H9 (cell line): ENCODE results near the gene RFESD. TPM values are rescaled to one million over a fixed set of nuclear protein-coding genes. Genes with fewer than 3 reads are reported as not detected.
"Not testable (repeated sequence)": the region's sequence is repeated elsewhere in the genome, so short reads cannot be mapped to it uniquely, and the experiment has no call there.

Experiments used
- DNase-seq: peaks from one replicate; pipeline ENCODE4 v3.0.0-alpha.2; 2017
- H2AFZ ChIP-seq: one replicate; pipeline ENCODE4 v1.6.1; 2013; ENCODE audit warnings: mild to moderate bottlenecking, low read length, control low read depth, moderate library complexity
- H2AK5ac ChIP-seq: 2 replicates; pipeline ENCODE4 v1.6.1; 2013; ENCODE audit warnings: low read length, control low read depth, mixed read lengths; ENCODE audit not compliant: insufficient read length
- H2BK120ac ChIP-seq: one replicate; pipeline ENCODE4 v1.6.1; 2013; ENCODE audit warnings: low read depth, mild to moderate bottlenecking, low read length, control low read depth, inconsistent platforms; ENCODE audit not compliant: poor library complexity, severe bottlenecking
- H2BK12ac ChIP-seq: 2 replicates; pipeline ENCODE4 v1.6.1; 2013; ENCODE audit warnings: low read length, control low read depth, mixed read lengths, low read depth; ENCODE audit not compliant: insufficient read length
- H2BK15ac ChIP-seq: 2 replicates; pipeline ENCODE4 v1.6.1; 2013; ENCODE audit warnings: low read depth, low read length, control low read depth
- H2BK20ac ChIP-seq: one replicate; pipeline ENCODE4 v1.6.1; 2013; ENCODE audit warnings: low read depth, mild to moderate bottlenecking, low read length, control low read depth, inconsistent platforms; ENCODE audit not compliant: poor library complexity, severe bottlenecking
- H2BK5ac ChIP-seq: 2 replicates; pipeline ENCODE4 v1.6.1; 2013; ENCODE audit warnings: low read length, control low read depth, mixed read lengths; ENCODE audit not compliant: insufficient read length
- H3K14ac ChIP-seq: 2 replicates; pipeline ENCODE4 v1.6.1; 2013; ENCODE audit warnings: low read length, control low read depth; ENCODE audit not compliant: insufficient read depth
- H3K18ac ChIP-seq: 2 replicates; pipeline ENCODE4 v1.6.1; 2013; ENCODE audit warnings: low read depth, mild to moderate bottlenecking, mixed read lengths, low read length, control low read depth; ENCODE audit not compliant: insufficient read length
- H3K23ac ChIP-seq: 2 replicates; pipeline ENCODE4 v1.6.1; 2013; ENCODE audit warnings: low read length, control low read depth, mixed read lengths, low read depth; ENCODE audit not compliant: insufficient read length
- H3K23me2 ChIP-seq: 2 replicates; pipeline ENCODE4 v1.6.1; 2013; ENCODE audit warnings: low read depth, mild to moderate bottlenecking, mixed read lengths, low read length, control low read depth; ENCODE audit not compliant: insufficient read length, poor library complexity, severe bottlenecking
- H3K27ac ChIP-seq: 2 replicates; pipeline ENCODE4 v1.5.1; 2013; ENCODE audit warnings: low read length, control low read depth, mixed read lengths, low read depth; ENCODE audit not compliant: insufficient read length
- H3K27me3 ChIP-seq: 2 replicates; pipeline ENCODE4 v1.6.1; 2013; ENCODE audit warnings: low read length, control low read depth, inconsistent platforms; ENCODE audit not compliant: insufficient read depth
- H3K4ac ChIP-seq: 2 replicates; pipeline ENCODE4 v1.6.1; 2013; ENCODE audit warnings: low read depth, mild to moderate bottlenecking, control low read depth, inconsistent platforms, low read length, moderate library complexity
- H3K4me1 ChIP-seq: 2 replicates; pipeline ENCODE4 v1.6.1; 2013; ENCODE audit warnings: low read length, control low read depth, inconsistent platforms; ENCODE audit not compliant: insufficient read depth
- H3K4me2 ChIP-seq: 2 replicates; pipeline ENCODE4 v1.6.1; 2013; ENCODE audit warnings: low read length, control low read depth, mixed read lengths; ENCODE audit not compliant: insufficient read length, insufficient read depth
- H3K56ac ChIP-seq: 2 replicates; pipeline ENCODE4 v1.6.1; 2013; ENCODE audit warnings: low read depth, mild to moderate bottlenecking, mixed read lengths, low read length, control low read depth; ENCODE audit not compliant: insufficient read length
- H3K79me1 ChIP-seq: 2 replicates; pipeline ENCODE4 v1.6.1; 2013; ENCODE audit warnings: low read depth, mild to moderate bottlenecking, moderate library complexity, low read length, control low read depth, inconsistent platforms; ENCODE audit not compliant: insufficient read depth, poor library complexity, severe bottlenecking
- H3K79me2 ChIP-seq: 2 replicates; pipeline ENCODE4 v1.6.1; 2013; ENCODE audit warnings: low read length, control low read depth, inconsistent platforms; ENCODE audit not compliant: insufficient read depth
- H3K9ac ChIP-seq: 2 replicates; pipeline ENCODE4 v1.6.1; 2013; ENCODE audit warnings: low read length, control low read depth, mixed read lengths; ENCODE audit not compliant: insufficient read length; ENCODE audit errors: extremely low read depth
- H3K9me3 ChIP-seq: one replicate; pipeline ENCODE4 v1.6.1; 2013; ENCODE audit warnings: low read depth, low read length, inconsistent platforms; ENCODE audit not compliant: control insufficient read depth
- H3T11ph ChIP-seq: one replicate; pipeline ENCODE4 v1.6.1; 2013; ENCODE audit warnings: mild to moderate bottlenecking, low read length, control low read depth, inconsistent platforms
- H4K20me1 ChIP-seq: one replicate; pipeline ENCODE4 v1.6.1; 2013; ENCODE audit not compliant: control insufficient read depth, insufficient read length, insufficient read depth
- H4K5ac ChIP-seq: 2 replicates; pipeline ENCODE4 v1.6.1; 2013; ENCODE audit warnings: low read depth, mild to moderate bottlenecking, mixed read lengths, low read length, control low read depth; ENCODE audit not compliant: insufficient read length
- H4K8ac ChIP-seq: replicated peaks from 2 replicates; pipeline ENCODE4 v1.6.1; 2013; ENCODE audit warnings: low read length, control low read depth, mixed read lengths, low read depth; ENCODE audit not compliant: insufficient read length
- H4K91ac ChIP-seq: 2 replicates; pipeline ENCODE4 v1.6.1; 2013; ENCODE audit warnings: low read depth, mild to moderate bottlenecking, moderate library complexity, mixed read lengths, low read length, control low read depth; ENCODE audit not compliant: insufficient read length
- H3K27ac Mint-ChIP-seq, 3 experiments: 2 replicates in 2 of 3; 3 replicates in 1 of 3; pipeline ENCODE4 v1.8.0; 2020 to 2021; ENCODE audit warnings: mixed read lengths in 3 of 3, mild to moderate bottlenecking in 1 of 3, moderate library complexity in 1 of 3
- H3K27me3 Mint-ChIP-seq: 2 replicates; pipeline ENCODE4 v1.8.0; 2021; ENCODE audit warnings: low read depth, mild to moderate bottlenecking, moderate library complexity, mixed read lengths
- H3K36me3 Mint-ChIP-seq, 3 experiments: 2 replicates in 2 of 3; 3 replicates in 1 of 3; pipeline ENCODE4 v1.8.0; 2020 to 2021; ENCODE audit warnings: low read depth in 3 of 3, mixed read lengths in 3 of 3; ENCODE audit not compliant: insufficient read depth in 1 of 3
- H3K4me1 Mint-ChIP-seq, 2 experiments: 2 replicates each; pipeline ENCODE4 v1.8.0; 2020; ENCODE audit warnings: mixed read lengths in 2 of 2
- H3K4me3 Mint-ChIP-seq, 2 experiments: 2 replicates in 1 of 2; 3 replicates in 1 of 2; pipeline ENCODE4 v1.8.0; 2020 to 2021; ENCODE audit warnings: mild to moderate bottlenecking in 2 of 2, mixed read lengths in 2 of 2, moderate library complexity in 1 of 2
- H3K9me3 Mint-ChIP-seq, 2 experiments: 2 replicates in 1 of 2; 3 replicates in 1 of 2; pipeline ENCODE4 v1.8.0; 2020; ENCODE audit warnings: mild to moderate bottlenecking in 2 of 2, mixed read lengths in 2 of 2, moderate library complexity in 1 of 2
- CTCF ChIP-seq: fragments of 200-600 bp; sonication (generic); conservative IDR thresholded peaks from 3 replicates; pipeline ENCODE4 v1.8.0; 2021; ENCODE audit warnings: antibody characterized with exemption, mild to moderate bottlenecking
- WGBS: extraction: QIAGEN DNeasy Blood & Tissue Kit; methylation state at CpG from one replicate; pipeline ENCODE4 v1.1.7; 2013; ENCODE audit warnings: missing lambda C conversion rate, low lambda C conversion rate, mixed read lengths; ENCODE audit not compliant: insufficient read length; ENCODE audit errors: extremely low coverage; 5-methylcytosine and 5-hydroxymethylcytosine counted together
- total RNA-seq: library from RNA; stranded (reverse); gene quantifications from 2 replicates; pipeline ENCODE4 v1.2.1, GENCODE V29; 2021

The RFESD gene
- total RNA-seq, 1 experiment from 2014 or later: 1.7 TPM

DNA sequence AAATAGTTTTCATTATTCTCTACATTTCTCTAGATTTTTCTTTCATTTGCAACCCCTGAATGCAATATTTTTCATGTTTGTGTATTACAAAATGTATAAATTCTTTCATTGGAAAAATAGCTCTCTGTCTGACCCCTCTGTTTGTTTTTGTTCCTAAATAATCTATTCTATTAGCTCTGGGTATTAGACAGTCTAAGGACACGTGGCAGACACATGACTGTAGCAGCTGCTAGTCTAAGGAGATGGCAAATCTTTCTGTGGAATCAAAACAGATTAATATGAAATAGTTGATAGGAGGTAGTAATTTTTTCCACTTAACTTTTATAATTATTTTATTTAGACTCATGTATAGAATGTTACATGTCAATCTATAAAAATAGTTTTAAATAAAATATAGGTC, 57.6 kb downstream of the RFESD start:
- no peak overlapping the region for H3K4me2 ChIP-seq
- H3K56ac ChIP-seq: no peak overlapping the region
- no CpG with 5 or more reads among the region's 1 CpG for WGBS
- H3K23me2 ChIP-seq: no peaks in the 10 kb centered on the region
- TF ChIP-seq CTCF: no peak
- no peak overlapping the region for H3K4ac ChIP-seq
- H3T11ph ChIP-seq: no peak overlapping the region
- H2AK5ac ChIP-seq: no peak overlapping the region
- Mint-ChIP-seq H3K36me3 (no peaks in the 10 kb centered on the region; a peak in 1 of 7 replicates), H3K9me3 (no peaks in the 10 kb centered on the region), H3K4me3 (no peak overlapping the region), H3K27me3 (peaks cover 14% of the 10 kb centered on the region), H3K27ac (no peak overlapping the region), H3K4me1 (peaks cover 0 to 2% of the 10 kb centered on the region in 2 experiments; a peak in 1 of 4 replicates)
- no peaks in the 10 kb centered on the region for H3K4me1 ChIP-seq
- H3K18ac ChIP-seq: no peak overlapping the region
- H3K9me3 ChIP-seq: no peaks in the 10 kb centered on the region
- no peaks in the 10 kb centered on the region for H3K79me2 ChIP-seq
- DNase-seq: no peak
- H2BK120ac ChIP-seq: no peak overlapping the region
- H3K9ac ChIP-seq: no peak overlapping the region
- no peak overlapping the region for H2BK20ac ChIP-seq
- no peak overlapping the region for H4K91ac ChIP-seq
- H4K5ac ChIP-seq: no peak overlapping the region
- H2BK15ac ChIP-seq: no peak overlapping the region
- no peaks in the 10 kb centered on the region for H3K79me1 ChIP-seq
- H2BK12ac ChIP-seq: no peak overlapping the region
- H3K14ac ChIP-seq: no peak overlapping the region
- H3K27ac ChIP-seq: no peak overlapping the region
- H3K27me3 ChIP-seq: peaks cover 2% of the 10 kb centered on the region; the same call in 1 of the 2 replicates
- no peak overlapping the region for H4K8ac ChIP-seq
- no peaks in the 10 kb centered on the region for H4K20me1 ChIP-seq
- no peak overlapping the region for H3K23ac ChIP-seq
- no peak overlapping the region for H2BK5ac ChIP-seq
- no peak overlapping the region for H2AFZ ChIP-seq

DNA sequence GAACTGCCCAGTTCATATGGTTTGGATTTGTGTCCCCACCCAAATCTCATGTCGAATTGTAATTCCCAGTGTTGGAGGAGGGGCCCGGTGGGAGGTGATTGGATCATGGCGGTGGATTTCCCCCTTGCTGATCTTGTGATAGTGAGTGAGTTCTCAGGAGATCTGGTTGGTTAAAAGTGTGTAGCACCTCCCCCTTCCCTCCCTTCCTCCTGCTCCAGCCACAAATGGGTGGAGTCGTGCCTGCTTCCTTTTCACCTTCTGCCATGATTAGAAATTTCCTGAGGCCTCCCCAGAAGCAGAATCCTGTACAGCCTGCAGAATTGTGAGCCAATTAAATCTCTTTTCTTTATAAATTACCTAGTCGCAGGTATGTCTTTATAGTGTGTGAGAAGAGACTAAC, 59.6 kb downstream of the RFESD start:
- H3K14ac ChIP-seq, H4K20me1 ChIP-seq, H3K9me3 ChIP-seq, H3K9ac ChIP-seq, H3K56ac ChIP-seq, H3K79me2 ChIP-seq, H3K4me2 ChIP-seq, H3K4me3 Mint-ChIP-seq, H3K4ac ChIP-seq, H2BK15ac ChIP-seq, H3K23me2 ChIP-seq, H2AK5ac ChIP-seq, H2BK12ac ChIP-seq, H4K5ac ChIP-seq, H3K27ac ChIP-seq, H4K8ac ChIP-seq, H3K27me3 ChIP-seq, DNase-seq, H2AFZ ChIP-seq, H4K91ac ChIP-seq, H3K18ac ChIP-seq, H3K23ac ChIP-seq, H3K27ac Mint-ChIP-seq, H3K79me1 ChIP-seq, H3K36me3 Mint-ChIP-seq, H3T11ph ChIP-seq, H3K4me1 ChIP-seq, H2BK20ac ChIP-seq, H2BK5ac ChIP-seq, H3K9me3 Mint-ChIP-seq, H2BK120ac ChIP-seq: not testable (repeated sequence)
- no CpG with 5 or more reads among the region's 5 CpGs for WGBS
- peaks cover 6 to 13% of the 10 kb centered on the region in 2 experiments for H3K4me1 Mint-ChIP-seq
- H3K27me3 Mint-ChIP-seq: peaks cover 27% of the 10 kb centered on the region
